Progenitor cell of endocrine pancreas (in vitro differentiated cells): ENCODE results near the gene SH3D19. TPM values are rescaled to one million over a fixed set of nuclear protein-coding genes. Genes with fewer than 3 reads are reported as not detected.
"Not testable (repeated sequence)": the region's sequence is repeated elsewhere in the genome, so short reads cannot be mapped to it uniquely, and the experiment has no call there.

ENCODE experiments used
- DNase-seq: peaks from one replicate; pipeline ENCODE4 v3.0.0; 2021; ENCODE audit warnings: low spot score; ENCODE audit not compliant: unreplicated experiment
- H3K27ac Mint-ChIP-seq: 2 replicates; pipeline ENCODE4 v1.8.0; 2021; ENCODE audit warnings: mild to moderate bottlenecking, moderate library complexity, mixed read lengths
- H3K27me3 Mint-ChIP-seq: 2 replicates; pipeline ENCODE4 v1.8.0; 2021; ENCODE audit warnings: mixed read lengths
- H3K36me3 Mint-ChIP-seq: 2 replicates; pipeline ENCODE4 v1.8.0; 2022; ENCODE audit warnings: mixed read lengths; ENCODE audit not compliant: insufficient read depth
- H3K4me1 Mint-ChIP-seq: 2 replicates; pipeline ENCODE4 v1.8.0; 2021; ENCODE audit warnings: low read depth, mixed read lengths
- H3K4me3 Mint-ChIP-seq: 2 replicates; pipeline ENCODE4 v1.8.0; 2021; ENCODE audit warnings: low read depth, mild to moderate bottlenecking, moderate library complexity, mixed read lengths
- H3K9me3 Mint-ChIP-seq: 2 replicates; pipeline ENCODE4 v1.8.0; 2021; ENCODE audit warnings: low read depth, mixed read lengths
- total RNA-seq: library from RNA; stranded (reverse); gene quantifications from 2 replicates; pipeline ENCODE4 v1.2.1, GENCODE V29; 2021
- TF ChIP-seq, protein P1 (sequence below): fragments of 200-600 bp; sonication (generic); IDR thresholded peaks from one replicate; pipeline ENCODE4 v1.5.0; 2021; ENCODE audit warnings: antibody characterized with exemption, mild to moderate bottlenecking; ENCODE audit not compliant: unreplicated experiment

The SH3D19 gene
- total RNA-seq, 1 donor from 2014 or later = 35.5 TPM

DNA sequence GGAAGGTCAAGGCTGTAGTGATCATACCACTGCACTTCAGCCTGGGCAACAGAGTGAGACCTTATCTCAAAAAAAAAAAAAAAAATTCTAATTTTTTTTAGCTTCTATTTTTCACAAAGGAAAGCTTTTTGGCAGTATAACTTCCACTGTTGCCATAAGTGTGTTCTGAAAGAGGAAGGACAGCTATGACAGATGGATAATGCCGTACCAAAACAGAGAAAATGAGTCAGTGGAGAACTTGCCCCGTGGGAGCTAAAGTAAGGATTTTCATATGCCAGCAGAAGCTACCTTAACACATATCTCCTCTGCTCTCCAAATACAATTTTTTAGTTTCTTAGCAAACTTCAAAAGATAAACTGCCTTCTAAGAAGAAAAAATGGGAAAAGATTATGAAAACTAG, 182.2 kb downstream of the SH3D19 start:
- Mint-ChIP-seq H3K27ac (no peak overlapping the region), H3K36me3 (peaks cover 22% of the 10 kb centered on the region), H3K4me1 (no peaks in the 10 kb centered on the region)

DNA sequence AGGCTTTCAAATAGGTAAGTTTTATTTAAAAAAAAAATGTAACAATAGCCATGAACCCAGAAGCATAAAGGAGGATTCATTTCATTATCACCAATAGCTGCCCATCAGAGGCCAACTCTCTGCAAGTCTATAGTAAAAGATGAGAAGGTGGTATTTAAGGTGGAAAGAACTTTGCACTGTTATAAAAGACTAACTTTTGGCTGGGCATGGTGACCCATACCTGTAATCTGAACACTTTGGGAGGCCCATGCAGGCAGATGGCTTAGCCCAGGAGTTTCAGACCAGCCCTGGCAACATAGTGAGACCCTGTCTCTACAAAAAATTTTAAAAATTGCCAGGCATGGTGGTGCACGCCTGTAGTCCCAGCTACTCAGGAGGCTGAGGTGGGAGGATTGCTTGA, 182.6 kb downstream of the SH3D19 start:
- Mint-ChIP-seq H3K36me3 (peaks cover 19% of the 10 kb centered on the region), H3K4me3 (no peak overlapping the region), H3K27ac (no peak overlapping the region), H3K27me3 (no peaks in the 10 kb centered on the region), H3K9me3 (no peaks in the 10 kb centered on the region), H3K4me1 (no peaks in the 10 kb centered on the region)
- TF ChIP-seq, protein P1, sequence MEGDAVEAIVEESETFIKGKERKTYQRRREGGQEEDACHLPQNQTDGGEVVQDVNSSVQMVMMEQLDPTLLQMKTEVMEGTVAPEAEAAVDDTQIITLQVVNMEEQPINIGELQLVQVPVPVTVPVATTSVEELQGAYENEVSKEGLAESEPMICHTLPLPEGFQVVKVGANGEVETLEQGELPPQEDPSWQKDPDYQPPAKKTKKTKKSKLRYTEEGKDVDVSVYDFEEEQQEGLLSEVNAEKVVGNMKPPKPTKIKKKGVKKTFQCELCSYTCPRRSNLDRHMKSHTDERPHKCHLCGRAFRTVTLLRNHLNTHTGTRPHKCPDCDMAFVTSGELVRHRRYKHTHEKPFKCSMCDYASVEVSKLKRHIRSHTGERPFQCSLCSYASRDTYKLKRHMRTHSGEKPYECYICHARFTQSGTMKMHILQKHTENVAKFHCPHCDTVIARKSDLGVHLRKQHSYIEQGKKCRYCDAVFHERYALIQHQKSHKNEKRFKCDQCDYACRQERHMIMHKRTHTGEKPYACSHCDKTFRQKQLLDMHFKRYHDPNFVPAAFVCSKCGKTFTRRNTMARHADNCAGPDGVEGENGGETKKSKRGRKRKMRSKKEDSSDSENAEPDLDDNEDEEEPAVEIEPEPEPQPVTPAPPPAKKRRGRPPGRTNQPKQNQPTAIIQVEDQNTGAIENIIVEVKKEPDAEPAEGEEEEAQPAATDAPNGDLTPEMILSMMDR = no peak
- DNase-seq = no peak

More for the DNA sequence above, 182.2 kb downstream of the SH3D19 start:
- DNase-seq = no peak
- H3K9me3 Mint-ChIP-seq = no peaks in the 10 kb centered on the region
- TF ChIP-seq, protein P1 = no peak
- no peak overlapping the region for H3K4me3 Mint-ChIP-seq
- H3K27me3 Mint-ChIP-seq = no peaks in the 10 kb centered on the region

DNA sequence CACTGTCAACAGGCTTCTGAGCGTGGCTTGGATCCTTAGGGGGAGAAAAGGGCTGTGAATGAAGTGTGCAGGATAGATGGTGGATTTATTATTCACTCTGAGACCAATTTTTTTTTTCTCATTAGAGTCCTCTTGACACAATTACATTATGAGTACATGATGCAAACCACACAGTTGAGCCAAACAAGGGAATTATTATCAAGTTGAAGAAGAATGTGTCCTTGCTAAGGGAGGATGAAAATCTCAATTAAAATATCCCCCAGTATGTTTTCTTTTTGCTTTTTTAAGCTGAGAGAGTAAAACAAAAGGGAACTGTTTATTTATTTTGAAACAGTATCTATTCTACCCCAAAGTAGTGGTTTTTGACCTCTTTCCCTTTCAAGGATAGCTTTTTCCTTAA, 185.6 kb downstream of the SH3D19 start:
- H3K27me3 Mint-ChIP-seq = no peaks in the 10 kb centered on the region
- no peaks in the 10 kb centered on the region for H3K4me1 Mint-ChIP-seq
- no peaks in the 10 kb centered on the region for H3K9me3 Mint-ChIP-seq
- TF ChIP-seq, protein P1 = no peak
- no peak overlapping the region for H3K27ac Mint-ChIP-seq
- peaks cover 14% of the 10 kb centered on the region for H3K36me3 Mint-ChIP-seq
- DNase-seq = no peak
- no peak overlapping the region for H3K4me3 Mint-ChIP-seq

DNA sequence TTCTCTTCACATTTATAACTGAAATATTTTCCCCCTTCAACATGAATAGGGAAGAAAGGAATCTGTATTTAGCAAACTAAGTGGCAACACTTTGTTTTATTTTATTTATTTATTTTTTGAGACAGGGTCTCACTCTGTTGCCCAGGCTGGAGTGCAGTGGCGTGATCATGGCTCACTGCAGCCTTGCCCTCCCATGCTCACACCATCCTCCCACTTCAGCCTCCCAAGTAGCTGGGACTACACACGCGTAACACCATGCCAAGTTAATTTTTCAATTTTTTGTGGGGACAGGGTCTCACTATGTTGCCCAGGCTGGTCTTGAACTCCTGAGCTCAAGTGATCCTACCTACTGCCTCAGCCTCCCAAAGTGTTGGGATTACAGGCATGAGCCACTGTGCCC, 189.4 kb downstream of the SH3D19 start:
- H3K4me1 Mint-ChIP-seq, DNase-seq, H3K27ac Mint-ChIP-seq, H3K36me3 Mint-ChIP-seq, H3K9me3 Mint-ChIP-seq, H3K27me3 Mint-ChIP-seq, H3K4me3 Mint-ChIP-seq: not testable (repeated sequence)

DNA sequence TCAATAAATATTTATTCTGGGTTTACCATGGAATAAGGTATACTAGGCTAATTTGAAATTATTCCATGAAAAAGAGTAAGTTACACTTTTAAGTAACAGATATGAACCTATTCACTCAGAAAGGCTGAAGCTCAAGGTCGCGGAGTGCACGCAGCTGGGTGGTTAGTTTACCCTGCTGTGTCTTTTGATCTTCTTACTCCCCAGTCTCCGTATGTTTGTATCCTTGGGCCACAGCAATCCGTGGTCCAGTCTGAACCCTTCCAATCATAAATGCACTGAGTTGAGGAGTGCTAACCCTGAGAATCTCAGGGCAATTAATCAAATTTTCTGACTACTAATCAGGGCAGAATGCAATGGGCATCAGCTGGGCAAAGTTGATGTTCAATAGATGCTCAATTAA, 192.1 kb downstream of the SH3D19 start:
- H3K4me1 Mint-ChIP-seq = no peaks in the 10 kb centered on the region

DNA sequence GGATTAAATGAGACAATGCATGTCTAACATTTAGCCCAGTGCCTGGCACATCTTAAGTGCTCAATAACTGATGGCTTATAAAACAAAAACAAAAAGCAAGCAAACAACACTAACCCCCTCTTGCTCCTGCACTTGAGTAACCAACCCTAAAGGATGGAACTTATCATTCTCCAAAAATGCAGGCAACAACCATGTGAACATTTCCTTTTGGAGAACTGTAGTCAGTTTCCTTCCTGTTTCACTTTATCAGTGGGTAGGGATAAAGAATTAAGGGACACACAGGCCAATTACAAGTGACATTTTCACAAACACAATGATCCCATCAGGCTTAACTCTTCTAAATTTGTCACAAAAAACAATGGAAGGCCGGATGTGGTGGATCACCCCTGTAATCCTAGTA, 195.6 kb downstream of the SH3D19 start:
- TF ChIP-seq, protein P1 = no peak
- peaks cover 19% of the 10 kb centered on the region for H3K36me3 Mint-ChIP-seq

More for the DNA sequence above, 192.1 kb downstream of the SH3D19 start:
- no peak for DNase-seq
- Mint-ChIP-seq H3K36me3 (peaks cover 8% of the 10 kb centered on the region), H3K27ac (no peak overlapping the region), H3K27me3 (no peaks in the 10 kb centered on the region), H3K9me3 (no peaks in the 10 kb centered on the region), H3K4me3 (no peak overlapping the region)
- TF ChIP-seq, protein P1 = no peak

More for the DNA sequence above, 195.6 kb downstream of the SH3D19 start:
- no peak for DNase-seq
- no peaks in the 10 kb centered on the region for H3K9me3 Mint-ChIP-seq
- H3K4me1 Mint-ChIP-seq = no peaks in the 10 kb centered on the region
- no peak overlapping the region for H3K27ac Mint-ChIP-seq
- no peak overlapping the region for H3K4me3 Mint-ChIP-seq
- H3K27me3 Mint-ChIP-seq = no peaks in the 10 kb centered on the region
